ENCODE results near the gene SNX19.

The SNX19 gene

GRCh38 chr11:130876931-130877915 is 39.1 kb downstream of the SNX19 start:
- no peaks in the 10 kb centered on the region for H3K27me3 ChIP-seq (ENCODE audit: control insufficient read depth in 1 of 2, insufficient read depth in 1 of 2, low read length in 2 of 2)
- peaks cover 2% of the 10 kb centered on the region for H3K4me1 ChIP-seq (ENCODE audit: control insufficient read depth, insufficient read depth, low read depth, low read length)
- no peak overlapping the region for H3K4me2 ChIP-seq (ENCODE audit: low read length, poor library complexity, severe bottlenecking)
- H3K9me3 ChIP-seq (ENCODE audit: control insufficient read depth, low read length), result no peaks in the 10 kb centered on the region
- DNase-seq, result no peak
- H2BK15ac ChIP-seq (ENCODE audit: low read depth, poor library complexity, severe bottlenecking), result no peak overlapping the region
- no peak overlapping the region for H3K27ac ChIP-seq (ENCODE audit: low read length, poor library complexity, severe bottlenecking)
- H4K91ac ChIP-seq (ENCODE audit: low read length), result no peak overlapping the region
- H2BK12ac ChIP-seq (ENCODE audit: low read length in 2 of 2), result no peak overlapping the region
- no peak overlapping the region for H2BK120ac ChIP-seq (ENCODE audit: low read depth, low read length)
- H4K8ac ChIP-seq (ENCODE audit: low read length), result no peak overlapping the region
- no peak overlapping the region for H3K14ac ChIP-seq (ENCODE audit: low read length in 2 of 2)
- peaks cover 1% of the 10 kb centered on the region for H3K79me1 ChIP-seq (replicated peaks; ENCODE audit: low read length, poor library complexity, severe bottlenecking)
- no peak overlapping the region for H2AFZ ChIP-seq (ENCODE audit: low read depth, low read length)
- no peak overlapping the region for H2AK5ac ChIP-seq (ENCODE audit: low read length, severe bottlenecking)
- H3K4ac ChIP-seq (ENCODE audit: low read depth in 1 of 2, low read length in 2 of 2), result no peak overlapping the region
- H3K4me3 ChIP-seq (ENCODE audit: insufficient read depth in 1 of 2, low read depth in 1 of 2, low read length in 2 of 2), result no peak overlapping the region
- no peak overlapping the region for H3K23ac ChIP-seq (ENCODE audit: low read length in 2 of 2)
- H3K36me3 ChIP-seq (ENCODE audit: control insufficient read depth in 1 of 2, insufficient read depth in 2 of 2, low read depth in 1 of 2, low read length in 2 of 2), result peaks cover 29 to 87% of the 10 kb centered on the region in 2 experiments
- no peak overlapping the region for H3K18ac ChIP-seq (ENCODE audit: low read depth in 1 of 2, low read length in 2 of 2)
- 80% methylated on average over 6 of the region's 6 CpGs for WGBS
- H3K9ac ChIP-seq (ENCODE audit: low read length), result peak overlapping the region; percentile 32
- H2BK5ac ChIP-seq (ENCODE audit: low read depth, low read length, poor library complexity, severe bottlenecking), result no peak overlapping the region

DNA sequence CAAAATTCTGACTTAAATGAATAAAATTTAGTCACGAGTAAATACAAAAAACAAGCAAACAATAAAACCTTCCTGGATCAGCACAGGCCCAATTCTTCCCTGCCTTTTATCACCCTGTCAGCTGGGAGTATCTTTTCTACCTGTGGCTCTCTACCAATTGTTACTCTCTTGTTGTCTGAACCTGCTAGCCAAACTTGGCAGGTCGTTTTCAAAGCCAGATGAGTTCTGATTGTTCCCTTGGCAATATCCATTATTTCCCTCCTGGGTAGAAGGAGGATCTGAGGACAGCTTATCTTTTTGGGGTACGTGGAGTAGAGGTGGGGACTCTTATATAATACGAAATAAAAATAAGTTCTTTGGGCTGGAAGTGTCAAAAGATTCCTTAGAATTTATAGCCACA is 40.2 kb downstream of the SNX19 start:
- WGBS, result 76% methylated on average over 4 of the region's 4 CpGs
- no peak overlapping the region for H3K4me3 ChIP-seq (ENCODE audit: insufficient read depth in 1 of 2, low read depth in 1 of 2, low read length in 2 of 2)
- no peak for DNase-seq

GRCh38 chr11:130874955-130875531 is 41.2 kb downstream of the SNX19 start:
- H3K23ac ChIP-seq (ENCODE audit: low read length in 2 of 2), result no peak overlapping the region
- H3K4me3 ChIP-seq (ENCODE audit: insufficient read depth in 1 of 2, low read depth in 1 of 2, low read length in 2 of 2), result no peak overlapping the region
- H2AFZ ChIP-seq (ENCODE audit: low read depth, low read length), result no peak overlapping the region
- no peak overlapping the region for H3K14ac ChIP-seq (ENCODE audit: low read length in 2 of 2)
- H3K4me2 ChIP-seq (ENCODE audit: low read length, poor library complexity, severe bottlenecking), result no peak overlapping the region
- no peak overlapping the region for H3K4ac ChIP-seq (ENCODE audit: low read depth in 1 of 2, low read length in 2 of 2)
- H3K9ac ChIP-seq (ENCODE audit: low read length), result peak overlapping the region; percentile 70
- H3K9me3 ChIP-seq (ENCODE audit: control insufficient read depth, low read length), result no peaks in the 10 kb centered on the region
- WGBS, result 98% methylated on average over 6 of the region's 7 CpGs
- no peaks in the 10 kb centered on the region for H3K4me1 ChIP-seq (ENCODE audit: control insufficient read depth, insufficient read depth, low read depth, low read length)
- H2BK15ac ChIP-seq (ENCODE audit: low read depth, poor library complexity, severe bottlenecking), result no peak overlapping the region
- no peaks in the 10 kb centered on the region for H3K79me1 ChIP-seq (replicated peaks; ENCODE audit: low read length, poor library complexity, severe bottlenecking)
- no peak overlapping the region for H2BK12ac ChIP-seq (ENCODE audit: low read length in 2 of 2)
- H3K18ac ChIP-seq (ENCODE audit: low read depth in 1 of 2, low read length in 2 of 2), result no peak overlapping the region
- no peak overlapping the region for H4K91ac ChIP-seq (ENCODE audit: low read length)
- no peaks in the 10 kb centered on the region for H3K27me3 ChIP-seq (ENCODE audit: control insufficient read depth in 1 of 2, insufficient read depth in 1 of 2, low read length in 2 of 2)
- peaks cover 23 to 87% of the 10 kb centered on the region in 2 experiments for H3K36me3 ChIP-seq (ENCODE audit: control insufficient read depth in 1 of 2, insufficient read depth in 2 of 2, low read depth in 1 of 2, low read length in 2 of 2)
- H4K8ac ChIP-seq (ENCODE audit: low read length), result no peak overlapping the region
- H2BK5ac ChIP-seq (ENCODE audit: low read depth, low read length, poor library complexity, severe bottlenecking), result no peak overlapping the region
- H2AK5ac ChIP-seq (ENCODE audit: low read length, severe bottlenecking), result no peak overlapping the region
- peak overlapping the region; percentile 50 for H3K27ac ChIP-seq (ENCODE audit: low read length, poor library complexity, severe bottlenecking)
- no peak for DNase-seq
- no peak overlapping the region for H2BK120ac ChIP-seq (ENCODE audit: low read depth, low read length)

More for the DNA sequence above, 40.2 kb downstream of the SNX19 start:
- H2BK12ac ChIP-seq (ENCODE audit: low read length in 2 of 2), result no peak overlapping the region
- H4K91ac ChIP-seq (ENCODE audit: low read length), result no peak overlapping the region
- H3K9me3 ChIP-seq (ENCODE audit: control insufficient read depth, low read length), result no peaks in the 10 kb centered on the region
- no peaks in the 10 kb centered on the region for H3K27me3 ChIP-seq (ENCODE audit: control insufficient read depth in 1 of 2, insufficient read depth in 1 of 2, low read length in 2 of 2)
- no peak overlapping the region for H3K4ac ChIP-seq (ENCODE audit: low read depth in 1 of 2, low read length in 2 of 2)
- H3K27ac ChIP-seq (ENCODE audit: low read length, poor library complexity, severe bottlenecking), result no peak overlapping the region
- H3K23ac ChIP-seq (ENCODE audit: low read length in 2 of 2), result no peak overlapping the region
- H3K4me2 ChIP-seq (ENCODE audit: low read length, poor library complexity, severe bottlenecking), result no peak overlapping the region
- H3K18ac ChIP-seq (ENCODE audit: low read depth in 1 of 2, low read length in 2 of 2), result no peak overlapping the region
- H2BK120ac ChIP-seq (ENCODE audit: low read depth, low read length), result no peak overlapping the region
- no peak overlapping the region for H2AK5ac ChIP-seq (ENCODE audit: low read length, severe bottlenecking)
- no peak overlapping the region for H2AFZ ChIP-seq (ENCODE audit: low read depth, low read length)
- no peak overlapping the region for H2BK5ac ChIP-seq (ENCODE audit: low read depth, low read length, poor library complexity, severe bottlenecking)
- no peaks in the 10 kb centered on the region for H3K79me1 ChIP-seq (replicated peaks; ENCODE audit: low read length, poor library complexity, severe bottlenecking)
- no peak overlapping the region for H2BK15ac ChIP-seq (ENCODE audit: low read depth, poor library complexity, severe bottlenecking)
- H4K8ac ChIP-seq (ENCODE audit: low read length), result no peak overlapping the region
- H3K14ac ChIP-seq (ENCODE audit: low read length in 2 of 2), result no peak overlapping the region
- peaks cover 22 to 87% of the 10 kb centered on the region in 2 experiments for H3K36me3 ChIP-seq (ENCODE audit: control insufficient read depth in 1 of 2, insufficient read depth in 2 of 2, low read depth in 1 of 2, low read length in 2 of 2)
- no peak overlapping the region for H3K9ac ChIP-seq (ENCODE audit: low read length)
- no peaks in the 10 kb centered on the region for H3K4me1 ChIP-seq (ENCODE audit: control insufficient read depth, insufficient read depth, low read depth, low read length)

DNA sequence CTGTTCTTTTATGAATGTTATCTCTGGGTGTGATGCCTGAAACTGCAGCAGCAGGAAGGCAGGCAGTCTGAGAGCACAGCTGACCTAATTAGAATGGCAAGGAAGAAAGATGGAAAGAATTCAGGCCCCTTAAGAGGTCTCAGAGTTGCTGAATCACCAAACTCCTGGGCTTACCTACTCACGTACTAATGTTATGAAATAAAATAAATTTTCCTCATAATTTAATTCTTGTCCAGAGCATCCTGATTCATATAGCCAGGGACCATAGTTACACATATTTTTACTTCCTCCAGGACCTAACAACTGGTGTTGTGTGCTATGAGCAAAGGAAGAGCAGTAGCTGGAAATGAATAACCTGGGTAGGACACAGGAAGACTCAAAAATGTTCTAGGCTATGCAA is 41.9 kb downstream of the SNX19 start:
- no peak overlapping the region for H3K4me2 ChIP-seq (ENCODE audit: low read length, poor library complexity, severe bottlenecking)

More for the DNA sequence above, 41.9 kb downstream of the SNX19 start:
- H3K14ac ChIP-seq (ENCODE audit: low read length in 2 of 2), result no peak overlapping the region
- WGBS, result no CpG with 5 or more reads among the region's 1 CpG
- H2AFZ ChIP-seq (ENCODE audit: low read depth, low read length), result no peak overlapping the region
- H3K27ac ChIP-seq (ENCODE audit: low read length, poor library complexity, severe bottlenecking), result peak overlapping the region; percentile 75
- H3K36me3 ChIP-seq (ENCODE audit: control insufficient read depth in 1 of 2, insufficient read depth in 2 of 2, low read depth in 1 of 2, low read length in 2 of 2), result peaks cover 22 to 87% of the 10 kb centered on the region in 2 experiments
- DNase-seq, result no peak
- H3K9ac ChIP-seq (ENCODE audit: low read length), result peak overlapping the region; percentile 70
- no peak overlapping the region for H2BK120ac ChIP-seq (ENCODE audit: low read depth, low read length)
- no peaks in the 10 kb centered on the region for H3K79me1 ChIP-seq (replicated peaks; ENCODE audit: low read length, poor library complexity, severe bottlenecking)
- no peaks in the 10 kb centered on the region for H3K4me1 ChIP-seq (ENCODE audit: control insufficient read depth, insufficient read depth, low read depth, low read length)
- H3K9me3 ChIP-seq (ENCODE audit: control insufficient read depth, low read length), result no peaks in the 10 kb centered on the region
- H2BK12ac ChIP-seq (ENCODE audit: low read length in 2 of 2), result no peak overlapping the region
- no peak overlapping the region for H3K4ac ChIP-seq (ENCODE audit: low read depth in 1 of 2, low read length in 2 of 2)
- H2BK5ac ChIP-seq (ENCODE audit: low read depth, low read length, poor library complexity, severe bottlenecking), result no peak overlapping the region
- H3K4me3 ChIP-seq (ENCODE audit: insufficient read depth in 1 of 2, low read depth in 1 of 2, low read length in 2 of 2), result no peak overlapping the region
- no peaks in the 10 kb centered on the region for H3K27me3 ChIP-seq (ENCODE audit: control insufficient read depth in 1 of 2, insufficient read depth in 1 of 2, low read length in 2 of 2)
- H2BK15ac ChIP-seq (ENCODE audit: low read depth, poor library complexity, severe bottlenecking), result no peak overlapping the region
- H3K18ac ChIP-seq (ENCODE audit: low read depth in 1 of 2, low read length in 2 of 2), result no peak overlapping the region
- H3K23ac ChIP-seq (ENCODE audit: low read length in 2 of 2), result no peak overlapping the region
- no peak overlapping the region for H2AK5ac ChIP-seq (ENCODE audit: low read length, severe bottlenecking)
- no peak overlapping the region for H4K91ac ChIP-seq (ENCODE audit: low read length)
- no peak overlapping the region for H4K8ac ChIP-seq (ENCODE audit: low read length)
